PC-9 (cell line): ENCODE data around the gene STX17.

Source experiments
- EZH2 ChIP-seq: fragments of 200-600 bp; sonication (generic); IDR thresholded peaks from 2 replicates; pipeline ENCODE4 v1.8.0; 2017; ENCODE audit warnings: antibody characterized with exemption, low read depth
- TF ChIP-seq, protein P1 (sequence below): fragments of 200-600 bp; sonication (generic); conservative IDR thresholded peaks from 2 replicates; pipeline ENCODE4 v1.6.1; 2017; ENCODE audit warnings: mixed run types, antibody characterized with exemption, mild to moderate bottlenecking, moderate library complexity

DNA sequence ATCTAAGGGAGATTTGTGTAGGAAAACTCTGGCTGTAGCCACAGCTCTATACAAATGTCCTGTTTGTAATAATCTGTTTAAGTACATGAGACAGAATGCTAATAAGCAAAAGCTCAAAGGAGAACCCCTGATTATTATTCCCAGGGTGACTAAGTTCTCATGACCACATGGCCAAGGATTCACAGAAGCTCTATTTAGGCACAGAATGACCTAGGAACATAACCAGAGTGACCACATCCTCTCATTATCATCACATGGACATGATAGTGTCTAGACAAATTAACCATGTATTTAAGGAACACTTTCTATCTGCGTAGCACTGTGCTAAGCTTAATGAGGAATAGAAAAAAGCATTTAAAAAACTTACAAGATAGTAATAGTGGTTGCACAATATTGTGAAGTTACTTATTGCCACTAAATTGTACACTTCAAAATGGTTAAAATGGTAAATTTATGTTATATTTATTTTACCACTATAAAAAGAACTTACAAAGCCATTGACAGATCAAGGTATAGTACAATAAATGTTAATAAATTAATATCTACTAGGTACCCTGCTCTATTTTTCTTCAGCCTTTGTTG is 56.3 kb downstream of the STX17 start:
- TF ChIP-seq, protein P1, sequence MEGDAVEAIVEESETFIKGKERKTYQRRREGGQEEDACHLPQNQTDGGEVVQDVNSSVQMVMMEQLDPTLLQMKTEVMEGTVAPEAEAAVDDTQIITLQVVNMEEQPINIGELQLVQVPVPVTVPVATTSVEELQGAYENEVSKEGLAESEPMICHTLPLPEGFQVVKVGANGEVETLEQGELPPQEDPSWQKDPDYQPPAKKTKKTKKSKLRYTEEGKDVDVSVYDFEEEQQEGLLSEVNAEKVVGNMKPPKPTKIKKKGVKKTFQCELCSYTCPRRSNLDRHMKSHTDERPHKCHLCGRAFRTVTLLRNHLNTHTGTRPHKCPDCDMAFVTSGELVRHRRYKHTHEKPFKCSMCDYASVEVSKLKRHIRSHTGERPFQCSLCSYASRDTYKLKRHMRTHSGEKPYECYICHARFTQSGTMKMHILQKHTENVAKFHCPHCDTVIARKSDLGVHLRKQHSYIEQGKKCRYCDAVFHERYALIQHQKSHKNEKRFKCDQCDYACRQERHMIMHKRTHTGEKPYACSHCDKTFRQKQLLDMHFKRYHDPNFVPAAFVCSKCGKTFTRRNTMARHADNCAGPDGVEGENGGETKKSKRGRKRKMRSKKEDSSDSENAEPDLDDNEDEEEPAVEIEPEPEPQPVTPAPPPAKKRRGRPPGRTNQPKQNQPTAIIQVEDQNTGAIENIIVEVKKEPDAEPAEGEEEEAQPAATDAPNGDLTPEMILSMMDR = no peak
- no peak for TF ChIP-seq EZH2
